Small intestine (tissue), 7 donors: ENCODE data around the gene FITM2. TPM values are rescaled to one million over a fixed set of nuclear protein-coding genes. Genes with fewer than 3 reads are reported as not detected.
"Not testable (repeated sequence)": the region's sequence is repeated elsewhere in the genome, so short reads cannot be mapped to it uniquely, and the experiment has no call there.

Experiments
- DNase-seq, 2 donors: peaks; one replicate each; pipeline versions ENCODE4 v3.0.0 to v3.0.0-alpha.2; 2013
- FAIRE-seq: peaks from 2 replicates; lab custom pipeline; 2012; peaks lifted over from hg19 to GRCh38; lab: Jason Lieb, UNC
- H3K27ac ChIP-seq, 3 donors: one replicate each; pipeline ENCODE4 v1.5.1; 2013; ENCODE audit warnings: low read length in 2 of 3, mild to moderate bottlenecking in 2 of 3, control low read depth in 1 of 3, inconsistent platforms in 1 of 3, low read depth in 1 of 3, moderate library complexity in 1 of 3
- H3K27me3 ChIP-seq, 3 donors: one replicate each; pipeline ENCODE4 v1.6.1; 2013; ENCODE audit warnings: low read length in 3 of 3, inconsistent platforms in 1 of 3; ENCODE audit not compliant: control insufficient read depth in 3 of 3, insufficient read depth in 3 of 3
- H3K36me3 ChIP-seq, 3 donors: one replicate each; pipeline ENCODE4 v1.6.1; 2013; ENCODE audit warnings: low read length in 3 of 3, inconsistent platforms in 1 of 3, low read depth in 1 of 3, mild to moderate bottlenecking in 1 of 3, moderate library complexity in 1 of 3; ENCODE audit not compliant: control insufficient read depth in 3 of 3, insufficient read depth in 2 of 3
- H3K4me1 ChIP-seq, 3 donors: one replicate each; pipeline ENCODE4 v1.6.1; 2013; ENCODE audit warnings: low read length in 2 of 3, inconsistent platforms in 1 of 3, low read depth in 1 of 3, mild to moderate bottlenecking in 1 of 3, moderate library complexity in 1 of 3; ENCODE audit not compliant: control insufficient read depth in 3 of 3, insufficient read depth in 2 of 3
- H3K4me3 ChIP-seq, 3 donors: one replicate each; pipeline ENCODE4 v1.5.1; 2013; ENCODE audit warnings: low read length in 3 of 3, control low read depth in 1 of 3, inconsistent platforms in 1 of 3, low read depth in 1 of 3, mild to moderate bottlenecking in 1 of 3, moderate library complexity in 1 of 3
- H3K9me3 ChIP-seq, 2 donors: one replicate each; pipeline ENCODE4 v1.6.1; 2013; ENCODE audit warnings: low read depth in 1 of 2, low read length in 1 of 2; ENCODE audit not compliant: control insufficient read depth in 2 of 2, insufficient read depth in 1 of 2
- WGBS, 3 donors: extraction: QIAGEN DNeasy Blood & Tissue Kit; methylation state at CpG; one replicate each; pipeline ENCODE4 v1.1.7; 2013; 5-methylcytosine and 5-hydroxymethylcytosine counted together
- polyA plus RNA-seq, 4 donors: library from polyadenylated mRNA; stranded (reverse) in 3 of 4; unstranded in 1 of 4; fragments of 200-250 nt in 3 of 4; fragments of 120-200 nt in 1 of 4; gene quantifications; one replicate each; pipeline versions ENCODE4 v1.2.1 to v1.2.3, GENCODE V29; 2013
- donor health status: healthy with polysubstance abuse.
- donor health status: control.
- donor health status: control.
- donor health status: Bipolar disorder and iron deficiency.
- donor health status: healthy.

Gene FITM2
- polyA plus RNA-seq, 4 donors: 2.0 to 8.3 (median 4.5) TPM

DNA sequence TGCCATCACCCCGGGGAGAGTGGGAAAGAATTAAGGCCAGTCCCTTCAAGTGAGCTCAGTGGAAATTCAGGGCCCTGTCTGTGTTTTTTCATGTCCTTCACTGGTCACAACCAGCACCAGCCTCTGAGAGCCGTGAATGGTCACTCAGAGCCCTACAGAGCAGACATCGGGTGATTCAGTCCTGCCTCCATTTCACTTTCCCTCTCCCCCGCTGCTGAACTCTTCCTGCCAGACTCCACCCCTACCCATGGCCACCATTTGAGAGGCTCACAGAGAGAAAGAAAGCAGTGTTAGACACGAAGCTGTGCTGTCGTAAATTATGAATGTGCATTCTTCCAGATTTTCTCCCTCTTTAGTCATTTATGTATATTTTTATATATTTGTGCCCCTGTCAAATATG lies 31.2 kb upstream of the FITM2 start:
- H3K27me3 ChIP-seq: no peaks in the 10 kb centered on the region
- no peaks in the 10 kb centered on the region for H3K4me1 ChIP-seq
- H3K9me3 ChIP-seq: no peaks in the 10 kb centered on the region
- DNase-seq (no peak), FAIRE-seq (no peak)
- H3K36me3 ChIP-seq: peaks cover 0 to 15% (median 0%) of the 10 kb centered on the region in 3 donors
- WGBS, 3 donors: 56 to 74% (median 57%) methylated on average over 6 of the region's 6 CpGs
- no peak overlapping the region for H3K4me3 ChIP-seq
- H3K27ac ChIP-seq: no peak overlapping the region

DNA sequence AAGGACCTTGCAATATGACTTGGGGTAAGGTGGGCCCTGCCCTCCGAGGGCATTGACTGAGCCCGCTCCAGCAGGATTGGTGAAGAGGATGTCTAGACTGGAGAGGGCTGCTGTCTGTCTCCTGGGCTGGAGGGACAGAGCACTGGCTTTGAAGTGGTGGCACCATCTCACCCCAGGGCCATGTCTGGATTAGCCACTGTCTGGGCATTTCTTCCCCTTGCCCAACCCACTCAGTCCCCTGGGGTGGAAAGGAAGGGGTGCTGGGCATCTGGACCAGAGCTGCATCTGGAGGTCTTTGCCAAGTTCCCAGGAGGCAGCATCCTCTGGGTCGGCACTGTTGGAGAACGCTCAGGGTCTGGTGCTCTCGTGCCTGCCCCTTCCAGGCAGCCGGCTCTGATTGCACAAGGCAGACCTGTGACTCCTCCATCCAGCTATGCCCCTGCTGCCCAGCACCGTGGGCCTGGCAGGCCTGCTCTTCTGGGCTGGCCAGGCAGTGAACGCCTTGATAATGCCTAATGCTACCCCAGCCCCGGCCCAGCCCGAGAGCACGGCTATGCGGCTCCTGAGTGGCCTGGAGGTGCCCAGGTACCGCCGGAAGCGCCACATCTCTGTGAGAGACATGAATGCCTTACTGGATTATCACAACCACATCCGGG lies 25.9 kb upstream of the FITM2 start, which contains the start of gene R3HDML:
Gene R3HDML (plus strand): TSS at position 319 of the 656 bp plus-strand sequence. CDS start 115 bp downstream, at position 434.
- DNase-seq (no peak), FAIRE-seq (no peak)
- WGBS, 3 donors: 82 to 89% (median 82%) methylated on average over 14 to 16 of the region's 16 CpGs
- Histone ChIP-seq H3K4me1 (no peaks in the 10 kb centered on the region), H3K27ac (no peak within 1 kb of the TSS), H3K36me3 (no peaks in the 10 kb centered on the region), H3K4me3 (no peak within 1 kb of the TSS), H3K9me3 (no peaks in the 10 kb centered on the region), H3K27me3 (no peaks in the 10 kb centered on the region)

DNA sequence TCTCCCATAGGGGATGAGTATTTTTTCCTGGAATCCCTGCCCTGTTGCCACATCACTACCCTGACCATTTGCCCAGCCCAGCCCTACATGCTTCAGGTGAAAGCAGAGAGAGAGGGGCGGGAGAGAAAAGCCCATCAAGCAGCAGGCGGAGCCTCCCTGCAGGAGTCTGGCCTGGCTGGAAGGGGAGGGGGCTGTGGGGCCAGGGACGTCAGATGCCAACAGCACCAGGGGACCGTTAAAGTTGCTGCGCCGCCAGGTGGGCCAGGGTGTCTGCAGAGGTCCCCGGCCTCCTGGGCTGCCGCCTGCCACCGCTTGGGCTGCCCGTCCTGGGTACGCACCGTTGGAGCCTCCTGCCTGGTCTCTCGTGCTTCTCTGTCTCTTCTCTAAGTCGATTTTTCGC lies 25.1 kb upstream of the FITM2 start:
- Histone ChIP-seq H3K27me3 (no peaks in the 10 kb centered on the region), H3K27ac (no peak overlapping the region), H3K9me3 (no peaks in the 10 kb centered on the region), H3K36me3 (no peaks in the 10 kb centered on the region), H3K4me1 (no peaks in the 10 kb centered on the region), H3K4me3 (no peak overlapping the region)
- WGBS, 3 donors: 42 to 75% (median 68%) methylated on average over 13 to 15 of the region's 15 CpGs
- DNase-seq (no peak), FAIRE-seq (no peak)

DNA sequence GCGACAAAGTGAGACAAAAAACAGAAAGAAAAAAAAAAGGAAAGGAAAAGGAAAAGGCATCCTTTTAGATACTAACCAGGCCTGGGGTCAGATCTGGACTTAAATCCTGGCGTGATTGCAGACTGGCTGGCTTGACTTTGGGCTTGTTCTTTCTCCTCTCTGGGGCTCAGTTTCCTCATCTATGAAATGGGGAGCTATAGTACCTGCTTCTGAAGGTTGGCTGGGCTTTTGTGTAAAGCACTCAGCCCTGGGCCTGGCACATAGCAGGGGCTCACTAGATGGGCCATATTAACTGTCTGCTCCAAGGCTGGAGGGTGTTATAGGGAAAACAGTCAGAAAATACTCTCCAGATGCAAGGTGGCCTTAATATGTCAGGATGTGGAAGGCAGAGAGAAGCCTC lies 24.7 kb upstream of the FITM2 start:
- FAIRE-seq (no peak), DNase-seq (no peak)
- 78 to 96% (median 87%) methylated on average over 2 of the region's 2 CpGs for WGBS, 3 donors
- no peaks in the 10 kb centered on the region for H3K27me3 ChIP-seq
- H3K9me3 ChIP-seq: no peaks in the 10 kb centered on the region
- H3K27ac ChIP-seq: no peak overlapping the region
- H3K36me3 ChIP-seq: no peaks in the 10 kb centered on the region
- no peaks in the 10 kb centered on the region for H3K4me1 ChIP-seq
- no peak overlapping the region for H3K4me3 ChIP-seq

DNA sequence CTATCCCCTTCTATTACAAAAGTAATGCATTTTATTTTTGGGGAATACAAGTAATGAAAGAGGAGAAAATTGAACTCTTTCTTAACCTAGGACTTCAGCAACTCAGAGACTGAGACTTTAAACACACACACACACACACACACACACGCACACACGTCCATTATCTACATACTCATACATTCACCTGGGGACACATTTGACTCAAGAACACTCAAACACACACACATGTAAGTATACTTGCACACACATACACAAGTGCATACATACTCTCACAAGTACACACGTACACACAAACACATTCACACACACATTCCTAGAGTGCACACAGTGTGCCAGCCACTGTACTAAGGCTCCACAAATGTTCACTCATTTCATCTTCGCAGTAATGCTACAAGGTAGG lies 23.7 kb upstream of the FITM2 start:
- no peak overlapping the region for H3K4me3 ChIP-seq
- H3K27me3 ChIP-seq: no peaks in the 10 kb centered on the region
- H3K27ac ChIP-seq: no peak overlapping the region
- 68 to 87% (median 77%) methylated on average over 4 of the region's 4 CpGs for WGBS, 3 donors
- no peaks in the 10 kb centered on the region for H3K36me3 ChIP-seq
- DNase-seq: no peak
- no peak for FAIRE-seq
- H3K9me3 ChIP-seq: no peaks in the 10 kb centered on the region
- no peaks in the 10 kb centered on the region for H3K4me1 ChIP-seq

DNA sequence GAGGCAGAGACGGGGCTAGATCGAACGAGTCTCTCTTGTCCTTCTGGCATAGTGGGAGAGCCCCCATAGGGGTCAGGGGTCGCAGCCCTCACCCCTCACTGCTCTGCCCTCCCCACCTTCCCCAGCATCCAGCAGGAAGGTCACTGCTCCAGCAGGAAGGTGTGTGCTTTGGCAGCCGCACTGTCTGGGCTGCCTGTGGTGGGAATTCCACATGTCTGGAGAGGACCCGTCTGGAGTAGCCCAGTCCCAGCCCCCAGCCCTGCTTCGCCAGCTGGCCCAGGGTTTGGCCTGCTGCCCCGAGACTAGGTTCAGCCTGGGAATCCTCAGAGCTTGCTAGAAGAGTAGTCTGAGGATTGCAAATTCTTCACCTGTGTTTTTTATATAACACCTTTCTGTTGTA lies 23.3 kb upstream of the FITM2 start:
- no peak for DNase-seq
- no peaks in the 10 kb centered on the region for H3K27me3 ChIP-seq
- WGBS, 3 donors: 50 to 63% (median 51%) methylated on average over 8 of the region's 8 CpGs
- no peak for FAIRE-seq
- no peaks in the 10 kb centered on the region for H3K36me3 ChIP-seq
- H3K9me3 ChIP-seq: no peaks in the 10 kb centered on the region
- H3K4me1 ChIP-seq: no peaks in the 10 kb centered on the region
- H3K4me3 ChIP-seq: no peak overlapping the region
- no peak overlapping the region for H3K27ac ChIP-seq

DNA sequence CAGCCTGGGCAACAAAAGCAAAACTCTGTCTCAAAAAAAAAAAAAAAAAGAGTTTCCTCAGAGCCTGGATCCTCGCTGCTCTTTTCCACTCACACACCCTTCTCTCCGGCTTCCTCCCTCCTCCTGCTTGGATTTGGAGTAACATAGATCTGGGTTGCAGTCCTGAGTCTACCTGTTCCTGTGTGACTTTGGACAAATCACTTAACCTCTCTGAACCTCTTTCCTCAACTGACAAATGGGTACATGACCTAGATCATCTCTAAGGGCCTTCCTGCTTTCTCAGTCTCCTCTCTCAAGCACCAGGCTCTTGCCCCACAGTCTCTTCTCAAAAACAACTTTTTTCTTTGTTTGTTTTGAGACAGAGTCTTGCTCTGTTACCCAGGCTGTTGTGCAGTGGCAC lies 20.2 kb upstream of the FITM2 start:
- Histone ChIP-seq H3K4me3 (no peak overlapping the region), H3K27me3 (no peaks in the 10 kb centered on the region), H3K4me1 (peaks cover 0 to 2% (median 0%) of the 10 kb centered on the region in 3 donors), H3K9me3 (no peaks in the 10 kb centered on the region), H3K36me3 (no peaks in the 10 kb centered on the region), H3K27ac (no peak overlapping the region)
- FAIRE-seq: no peak
- 79 to 92% (median 83%) methylated on average over 2 of the region's 2 CpGs for WGBS, 3 donors
- DNase-seq: no peak

DNA sequence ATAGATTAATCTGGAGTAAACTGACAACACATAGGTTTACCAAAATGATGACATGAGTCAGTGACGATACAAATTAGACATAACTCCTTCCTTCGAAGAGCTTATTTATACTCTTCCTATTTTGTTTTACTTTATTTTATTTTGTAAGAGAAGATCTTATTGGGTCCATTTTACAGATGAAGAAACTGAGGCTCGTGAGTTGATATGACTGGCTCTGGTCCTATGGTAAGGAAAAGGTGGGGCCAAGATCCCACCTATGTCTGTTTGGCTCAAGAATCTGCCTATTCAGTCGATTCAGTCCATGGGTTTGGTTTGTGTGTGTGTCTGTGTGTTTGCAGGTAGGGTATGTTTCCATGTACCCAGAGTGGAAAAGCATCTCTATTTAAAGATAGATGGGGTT lies 17.4 kb upstream of the FITM2 start:
- no peak overlapping the region for H3K27ac ChIP-seq
- H3K4me3 ChIP-seq: no peak overlapping the region
- H3K36me3 ChIP-seq: no peaks in the 10 kb centered on the region
- peaks cover 0 to 2% (median 0%) of the 10 kb centered on the region in 3 donors for H3K4me1 ChIP-seq
- no peaks in the 10 kb centered on the region for H3K9me3 ChIP-seq
- FAIRE-seq (no peak), DNase-seq (no peak)
- 77 to 89% (median 83%) methylated on average over 4 of the region's 4 CpGs for WGBS, 3 donors
- no peaks in the 10 kb centered on the region for H3K27me3 ChIP-seq

DNA sequence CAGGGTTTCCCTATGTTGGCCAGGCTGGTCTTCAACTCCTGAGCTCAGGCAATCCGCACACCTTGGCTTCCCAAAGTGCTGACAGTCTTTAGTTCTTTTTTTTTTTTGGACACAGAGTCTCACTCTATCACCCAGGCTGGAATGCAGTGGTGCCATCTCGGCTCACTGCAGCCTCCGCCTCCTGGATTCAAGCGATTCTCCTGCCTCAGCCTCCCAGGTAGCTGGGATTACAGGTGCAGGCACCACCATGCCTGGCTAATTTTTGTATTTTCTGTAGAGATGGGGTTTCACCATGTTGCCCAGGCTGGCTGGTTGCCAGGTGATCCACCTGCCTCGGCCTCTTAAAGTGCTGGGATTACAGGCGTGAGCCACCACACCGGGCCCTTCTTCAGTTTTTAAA lies 16.7 kb upstream of the FITM2 start:
- not testable (repeated sequence) for H3K27me3 ChIP-seq, H3K9me3 ChIP-seq, H3K27ac ChIP-seq, H3K4me3 ChIP-seq, FAIRE-seq, H3K4me1 ChIP-seq, H3K36me3 ChIP-seq, DNase-seq
- WGBS, 3 donors: 71 to 85% (median 79%) methylated on average over 7 of the region's 7 CpGs
